HG02642 (cell line): Measurements from ENCODE around the gene SEMA7A.

Source experiments
- ATAC-seq: cut with Tn5 transposase; IDR thresholded peaks from one replicate; pipeline ENCODE4 v1.9.1; 2021; ENCODE audit warnings: mild to moderate bottlenecking; ENCODE audit not compliant: unreplicated experiment, poor library complexity

Gene SEMA7A

DNA sequence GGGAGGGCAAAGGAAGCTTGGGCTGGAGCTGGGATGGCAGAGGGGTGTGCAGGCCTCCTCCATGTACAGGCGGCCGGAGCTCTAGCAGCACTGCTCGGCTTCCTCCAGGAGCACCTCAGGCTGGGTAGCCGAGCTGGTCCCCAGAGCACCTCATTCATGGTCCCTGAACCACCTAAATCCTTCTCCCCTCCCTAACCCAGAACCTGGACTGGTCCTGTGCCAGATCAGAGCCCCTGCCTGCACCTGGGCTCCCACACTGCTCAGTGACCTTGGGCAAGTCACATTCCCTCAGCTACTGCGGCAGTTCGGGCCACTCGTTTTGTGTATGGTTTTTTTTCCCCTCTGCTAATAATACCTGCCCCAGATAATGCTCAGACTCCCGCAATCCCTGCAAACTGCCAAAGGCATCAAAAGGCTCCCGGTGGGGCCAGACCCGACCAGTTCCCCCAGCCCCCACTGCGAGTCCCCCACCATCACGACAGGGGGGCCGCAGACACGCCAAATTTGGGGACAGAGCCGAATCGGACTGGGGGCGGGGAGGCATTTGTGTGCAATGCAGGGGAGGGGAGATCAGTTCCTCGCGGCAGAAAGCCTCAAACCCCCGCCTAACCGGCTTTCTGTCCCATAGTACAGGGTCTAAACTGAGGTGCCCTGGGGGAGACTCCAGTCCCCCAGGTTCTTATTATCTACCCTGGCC, 1.3 kb downstream of the SEMA7A start:
- ATAC-seq: no peak

DNA sequence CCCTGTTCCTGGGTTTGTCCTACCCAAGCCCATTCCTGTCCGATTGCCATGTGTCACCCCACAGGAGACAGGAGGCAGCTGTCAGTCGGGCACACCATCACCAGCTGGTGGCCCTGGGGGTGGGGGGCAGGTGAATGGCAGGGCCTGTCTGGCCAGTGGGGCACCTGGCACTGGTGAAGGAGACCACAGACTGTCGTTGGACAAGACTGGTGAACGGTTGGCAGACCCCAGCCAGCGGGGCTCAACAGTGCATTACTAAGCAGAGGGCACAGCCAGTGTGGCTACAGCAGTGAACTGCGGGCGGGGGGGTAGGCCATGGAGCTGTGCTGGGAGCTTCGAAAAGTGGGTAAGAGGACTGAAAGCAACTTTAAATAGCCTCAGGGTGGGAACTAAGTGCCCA, 2.1 kb downstream of the SEMA7A start:
- ATAC-seq: no peak

DNA sequence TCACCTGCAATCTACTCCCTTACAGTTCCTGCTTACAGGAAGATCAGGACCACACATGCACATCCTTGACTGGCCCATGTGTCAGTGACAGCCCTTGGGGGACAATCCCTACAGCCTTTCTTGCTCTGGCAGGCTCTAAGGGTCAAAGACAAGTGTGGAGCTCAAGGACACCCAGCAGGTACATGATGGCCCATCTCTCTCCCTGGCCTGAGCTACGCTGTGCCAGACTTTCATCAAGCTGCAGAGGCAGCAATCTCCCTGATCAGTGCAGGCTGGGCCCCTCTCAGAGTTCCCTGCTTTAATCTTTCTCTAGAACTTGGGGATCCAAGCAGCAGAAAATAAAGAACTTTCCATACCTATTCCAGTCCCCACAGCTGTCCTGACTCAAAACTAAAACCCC, 2.6 kb downstream of the SEMA7A start:
- ATAC-seq: no peak

DNA sequence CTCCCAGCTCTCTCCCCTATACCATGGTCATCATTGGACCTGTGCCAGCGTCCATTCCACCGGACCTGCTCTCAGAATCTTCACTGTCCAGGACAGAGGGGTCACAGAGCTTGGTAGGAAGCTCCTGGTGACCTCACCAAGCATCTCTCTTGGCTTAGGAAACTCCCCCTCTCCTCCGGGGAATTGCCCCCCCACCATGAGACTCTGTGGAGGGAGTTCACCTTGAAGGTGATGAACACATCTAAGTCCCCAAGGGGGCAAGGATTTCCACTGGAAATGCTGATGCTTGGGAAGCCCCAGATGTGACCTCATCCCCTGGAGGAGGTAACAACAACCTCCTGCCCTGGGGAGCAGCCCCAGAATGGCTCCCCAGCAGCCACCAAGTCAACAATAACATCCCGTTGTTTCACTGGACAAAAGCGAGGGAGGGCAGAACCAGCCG, 3.2 kb downstream of the SEMA7A start:
- no peak for ATAC-seq

DNA sequence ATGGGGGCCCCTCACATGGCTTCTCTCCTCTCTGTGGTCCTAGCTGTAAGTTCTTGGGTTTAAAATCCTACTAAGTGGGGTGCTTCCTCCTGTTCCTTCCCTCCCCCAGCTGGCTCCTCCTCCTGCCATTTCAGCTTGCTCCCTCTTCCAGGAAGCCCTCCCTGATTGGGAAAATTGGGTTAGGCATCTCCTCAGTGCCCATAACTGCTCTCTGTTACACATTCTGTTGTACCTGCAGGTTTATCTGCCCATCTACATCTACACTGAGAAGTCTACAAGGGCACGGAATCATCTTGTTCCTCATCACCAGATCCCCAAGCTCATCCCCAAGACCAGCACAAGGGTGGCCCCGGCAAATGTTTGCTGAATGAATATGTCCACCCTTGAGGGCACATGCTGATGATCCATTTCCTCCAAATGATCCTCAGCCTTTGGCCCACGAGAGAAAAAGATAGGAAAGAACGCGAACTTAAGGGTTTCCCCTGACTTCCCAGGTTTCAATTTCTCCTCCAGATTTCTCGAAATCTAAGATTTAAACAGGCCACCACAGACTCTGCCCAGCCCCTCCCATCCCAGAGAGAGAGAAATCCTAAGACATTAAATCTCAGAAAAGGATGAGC, 3.9 kb downstream of the SEMA7A start:
- no peak for ATAC-seq

DNA sequence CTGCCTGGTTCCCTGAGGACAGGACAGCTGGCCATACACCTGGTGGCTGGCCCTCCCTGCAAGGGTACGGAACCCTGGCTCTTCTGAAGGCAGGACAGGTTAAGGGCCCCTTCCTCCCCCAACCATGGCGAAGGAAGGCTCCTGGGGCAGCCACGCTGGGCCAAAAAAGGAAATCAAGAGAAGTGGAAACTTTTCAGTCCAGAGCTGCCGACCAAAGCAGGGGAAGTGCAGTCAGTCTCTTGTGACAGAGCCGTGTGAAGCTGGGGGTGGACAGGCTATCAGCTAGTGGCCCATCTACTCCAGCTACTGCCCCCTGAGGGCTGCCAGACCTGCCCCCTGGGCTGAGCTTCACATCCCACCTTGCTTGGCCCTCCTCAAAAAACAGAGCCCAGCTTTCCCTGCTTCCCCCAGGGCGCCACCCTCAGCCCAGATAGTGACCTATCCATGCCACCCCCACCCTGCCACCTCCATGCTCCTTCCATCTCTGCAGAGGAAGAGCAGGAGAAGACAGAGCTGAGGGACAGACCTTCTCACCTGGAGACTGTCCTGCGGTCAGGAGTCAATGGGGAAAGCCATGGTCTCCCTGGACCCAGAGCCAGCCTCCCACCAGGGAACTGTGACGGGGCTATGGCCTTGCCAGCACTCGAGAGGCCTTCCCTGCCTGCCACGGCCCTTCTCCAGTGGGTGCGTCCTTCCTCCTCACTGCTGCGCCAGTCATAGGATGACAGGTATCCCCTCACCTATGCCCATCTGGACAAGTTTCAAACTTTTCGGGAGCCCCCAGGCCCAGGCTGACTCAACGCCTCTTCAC, 4.6 kb downstream of the SEMA7A start:
- ATAC-seq: no peak

DNA sequence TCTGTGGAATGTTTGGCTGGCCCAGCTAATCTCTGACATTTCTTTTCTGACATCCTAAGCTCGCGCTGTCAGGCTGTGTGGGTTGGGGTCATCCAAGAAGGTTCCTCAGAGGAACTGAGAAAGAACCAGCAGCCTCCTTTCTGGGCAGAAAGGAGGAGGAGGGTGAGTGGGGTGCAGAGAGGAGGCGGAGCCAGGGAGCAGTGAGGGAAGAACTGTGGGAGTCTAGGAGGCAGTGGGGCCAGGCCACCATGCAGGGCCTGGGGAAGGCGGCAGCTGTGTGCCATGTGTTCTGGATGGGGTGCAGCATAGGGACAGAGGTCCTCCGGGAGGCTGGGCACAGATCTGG, 5.3 kb downstream of the SEMA7A start:
- ATAC-seq: peak; percentile 35

DNA sequence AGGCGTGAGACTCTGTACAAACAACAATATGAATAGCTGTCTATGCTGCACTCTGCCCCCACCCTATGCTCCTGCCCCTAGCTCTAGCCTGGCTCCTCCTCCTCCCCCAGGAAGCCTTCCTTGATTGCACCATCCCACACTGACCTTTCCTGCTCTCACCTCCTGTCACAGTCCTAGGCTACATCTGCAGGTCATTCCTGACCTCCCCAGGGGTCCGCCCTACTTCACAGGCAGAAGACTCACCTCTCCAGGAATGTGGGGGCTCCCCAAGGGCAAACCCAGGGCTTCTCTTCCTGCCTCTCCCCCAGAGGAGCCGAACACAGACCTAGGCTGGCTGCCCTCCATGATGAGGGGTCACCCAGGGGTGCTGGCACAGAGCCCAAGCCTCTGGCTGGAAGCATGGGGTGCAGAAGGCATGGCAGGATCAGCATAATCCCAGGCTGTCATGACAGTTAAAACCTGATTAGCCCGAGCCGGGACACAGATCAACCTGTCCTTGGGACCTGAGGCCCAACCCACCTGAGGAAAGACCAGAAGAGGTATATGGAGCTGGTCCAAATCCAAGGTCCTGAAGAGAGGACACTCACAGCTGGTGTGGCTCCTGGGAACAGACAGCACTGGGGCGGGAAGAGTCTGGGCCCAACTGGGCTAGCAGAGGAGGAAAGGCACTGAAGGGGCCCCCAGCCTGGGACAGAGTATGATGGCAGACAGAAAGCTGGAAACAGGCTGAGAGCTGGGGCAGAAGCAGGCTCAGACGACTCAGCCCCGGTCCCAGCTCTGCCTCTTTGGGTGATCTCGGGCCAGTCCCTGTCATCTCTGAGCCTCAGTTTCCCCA, 5.9 kb downstream of the SEMA7A start:
- no peak for ATAC-seq

DNA sequence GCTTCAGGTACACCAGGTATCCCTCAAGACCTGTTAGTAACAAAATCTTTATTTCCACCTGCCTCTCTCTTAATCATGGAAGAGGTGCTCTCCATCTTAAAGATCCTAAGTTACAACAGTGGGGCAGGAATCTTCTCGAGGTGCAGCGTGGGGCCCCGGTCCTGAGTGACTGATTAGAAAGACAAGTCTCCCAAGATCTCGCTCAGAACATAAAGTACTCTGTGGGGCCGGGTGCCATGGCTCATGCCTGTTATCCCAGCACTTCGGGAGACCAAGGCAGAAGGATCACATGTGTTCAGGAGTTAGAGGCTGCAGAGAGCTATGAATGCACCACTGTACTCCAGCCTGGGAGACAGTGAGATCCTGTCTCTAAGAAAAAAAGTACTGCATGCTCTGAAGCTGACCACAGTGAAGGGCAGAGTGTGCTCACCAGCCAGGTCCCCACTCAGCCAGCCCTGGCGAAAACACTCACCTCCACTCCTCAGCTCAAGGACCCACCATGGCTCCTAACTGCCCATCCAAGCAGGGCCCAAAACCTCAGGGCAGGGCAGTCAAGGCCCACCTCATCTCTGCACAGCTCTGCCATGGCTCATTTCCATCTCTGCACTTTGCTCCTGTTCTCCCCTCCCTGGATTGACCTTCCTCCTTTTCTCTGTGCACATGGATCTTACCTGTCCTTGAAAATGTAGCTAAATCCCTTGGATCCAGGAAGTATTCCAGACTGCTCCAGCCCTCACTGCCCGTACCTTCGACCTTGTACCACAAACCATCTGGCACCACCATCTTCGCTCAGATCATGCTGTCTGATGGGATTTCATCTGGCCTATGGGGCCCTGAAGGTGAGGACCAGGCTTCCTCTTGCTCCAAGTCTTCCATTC, 7.1 kb downstream of the SEMA7A start:
- no peak for ATAC-seq

DNA sequence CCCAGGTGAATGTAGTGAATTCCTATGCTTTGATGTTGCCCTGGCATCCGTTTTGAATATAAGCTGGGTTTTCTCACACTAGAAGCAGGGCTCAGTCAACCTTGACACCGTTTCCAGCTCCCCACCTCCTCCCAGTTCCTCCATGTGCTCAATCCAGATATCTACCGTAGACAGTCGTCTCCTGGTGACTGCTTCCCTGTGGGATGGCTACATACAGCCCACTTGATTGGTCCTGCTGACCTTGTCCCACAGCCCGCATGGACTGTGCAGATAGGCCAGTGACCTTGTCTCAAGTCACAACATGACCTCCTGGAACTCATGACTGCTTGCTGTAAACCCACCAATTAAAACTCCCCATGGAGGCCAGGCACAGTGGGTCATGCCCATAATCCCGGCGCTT, 8.1 kb downstream of the SEMA7A start:
- ATAC-seq: no peak

DNA sequence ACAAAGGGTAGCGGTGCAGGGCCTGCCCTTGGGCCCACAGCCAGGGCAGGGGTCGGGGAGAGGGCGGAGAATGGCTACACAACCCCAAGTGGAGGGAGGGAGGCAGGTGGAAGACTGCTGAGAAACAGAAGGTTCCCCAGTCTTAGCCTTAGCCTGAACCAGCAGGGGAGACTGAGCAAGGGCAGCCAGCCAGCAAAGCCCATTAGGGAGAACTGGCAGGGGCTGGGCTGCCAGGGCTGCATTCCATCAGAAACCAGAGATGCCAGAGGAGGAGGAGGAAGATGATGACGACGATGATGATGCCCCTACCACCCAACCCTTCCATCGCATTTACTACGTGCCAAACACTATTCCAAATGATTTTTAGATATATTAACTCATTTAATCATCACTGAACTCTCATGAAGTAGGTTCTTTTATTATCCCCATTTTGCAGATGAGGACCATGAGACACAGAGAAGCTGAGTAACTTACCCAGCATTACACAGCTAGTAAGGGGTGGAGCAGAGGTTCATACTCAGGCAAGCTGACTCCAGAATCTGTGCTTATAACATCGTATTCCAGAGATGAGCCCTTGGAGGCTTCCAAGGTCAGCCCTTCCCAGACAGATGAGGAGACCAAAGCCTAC, 8.7 kb downstream of the SEMA7A start:
- no peak for ATAC-seq

DNA sequence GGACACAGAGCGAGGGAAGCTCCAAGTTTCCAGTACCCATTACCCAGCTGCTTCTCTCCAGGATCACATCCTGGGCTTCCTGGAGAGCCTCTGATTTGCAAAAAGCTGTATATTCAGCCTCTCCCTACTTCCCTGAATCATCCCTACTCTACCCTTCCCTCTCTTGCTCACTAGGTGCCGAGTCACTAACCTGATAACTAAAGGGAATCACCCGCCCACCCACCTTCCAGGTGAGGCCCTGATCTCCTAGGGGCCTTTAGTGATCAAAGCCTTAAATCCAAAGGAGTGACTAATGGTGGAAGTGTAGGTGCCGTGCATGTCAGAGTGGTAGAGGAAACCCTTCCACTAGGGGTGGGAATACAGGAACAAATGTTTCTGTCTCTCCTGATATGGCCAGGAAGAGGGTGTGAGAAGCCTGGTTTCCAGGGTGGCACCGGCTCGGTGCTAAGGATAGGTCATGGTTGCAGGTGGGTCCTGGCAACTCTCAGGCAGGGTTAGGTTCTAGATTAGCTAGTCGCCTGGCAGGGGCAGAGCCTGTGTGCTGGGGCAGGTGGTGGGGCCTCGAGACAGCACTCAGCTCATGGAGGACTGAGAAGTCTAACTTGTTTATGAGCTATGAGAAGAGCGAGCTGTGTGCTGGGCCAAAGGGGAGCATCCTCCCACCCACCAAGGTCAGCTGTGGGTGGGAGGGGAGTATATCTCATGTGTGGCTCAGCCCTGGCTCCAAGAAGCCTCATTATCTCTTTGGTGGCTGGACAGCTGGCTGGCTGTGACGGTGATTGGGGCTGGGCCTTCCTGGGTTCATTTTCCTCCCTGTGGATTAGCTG, 10.1 kb downstream of the SEMA7A start:
- ATAC-seq: no peak

DNA sequence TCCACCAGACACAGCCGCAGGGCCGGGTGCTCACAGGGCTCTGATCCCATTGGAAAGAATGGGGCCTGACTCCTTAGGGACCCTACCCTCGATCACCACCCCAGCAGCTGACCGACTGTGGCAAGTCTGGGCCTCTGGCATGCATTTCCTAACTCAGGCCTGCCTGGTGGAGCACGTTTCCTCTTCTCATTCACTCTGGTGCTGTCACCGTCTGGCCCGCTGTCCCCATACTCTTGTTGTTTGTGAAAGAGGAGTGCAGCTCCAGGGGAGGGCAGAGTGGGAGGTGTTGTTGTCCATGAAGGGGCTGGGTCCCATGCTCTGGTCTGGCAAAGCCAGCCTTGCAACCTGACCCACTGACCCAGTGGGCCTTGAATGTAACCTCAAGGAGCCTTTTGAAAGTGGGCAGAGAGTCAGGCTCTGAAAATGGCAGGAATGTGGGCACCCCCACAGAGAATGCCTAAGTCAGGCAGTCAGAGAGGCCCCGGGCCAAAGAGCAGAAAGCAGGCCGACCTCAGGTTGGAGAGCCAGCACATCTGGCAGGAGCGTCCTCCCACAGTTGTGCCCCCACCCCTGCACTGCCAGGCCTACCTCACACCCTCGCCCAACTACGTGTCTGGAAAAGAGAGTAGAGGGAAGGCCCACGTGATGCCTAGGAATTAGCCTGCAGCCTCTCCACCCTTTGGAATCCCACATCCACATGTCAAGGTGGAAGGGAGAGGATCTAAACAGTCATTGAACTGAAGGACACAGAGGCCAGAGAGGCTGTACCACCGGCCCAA, 10.9 kb downstream of the SEMA7A start:
- no peak for ATAC-seq

DNA sequence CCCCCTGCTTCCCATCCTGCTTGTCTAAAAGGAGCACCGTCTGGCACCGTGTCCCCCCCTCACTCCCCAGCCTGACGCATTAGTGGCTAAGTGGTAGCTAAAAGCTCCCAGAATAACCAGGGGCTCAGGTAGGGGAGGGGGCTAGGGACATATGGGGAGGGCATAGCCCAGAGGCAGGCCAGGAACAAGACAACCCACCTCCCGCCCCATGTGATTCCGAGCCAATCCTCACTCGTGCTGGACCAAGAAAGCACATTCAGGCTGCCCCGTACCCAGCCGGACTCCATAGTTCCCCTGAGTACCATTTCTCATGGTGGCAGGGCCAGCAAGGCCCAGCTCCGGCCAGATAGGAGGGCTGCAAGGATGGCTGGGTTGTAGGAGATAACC, 11.5 kb downstream of the SEMA7A start:
- ATAC-seq: no peak

DNA sequence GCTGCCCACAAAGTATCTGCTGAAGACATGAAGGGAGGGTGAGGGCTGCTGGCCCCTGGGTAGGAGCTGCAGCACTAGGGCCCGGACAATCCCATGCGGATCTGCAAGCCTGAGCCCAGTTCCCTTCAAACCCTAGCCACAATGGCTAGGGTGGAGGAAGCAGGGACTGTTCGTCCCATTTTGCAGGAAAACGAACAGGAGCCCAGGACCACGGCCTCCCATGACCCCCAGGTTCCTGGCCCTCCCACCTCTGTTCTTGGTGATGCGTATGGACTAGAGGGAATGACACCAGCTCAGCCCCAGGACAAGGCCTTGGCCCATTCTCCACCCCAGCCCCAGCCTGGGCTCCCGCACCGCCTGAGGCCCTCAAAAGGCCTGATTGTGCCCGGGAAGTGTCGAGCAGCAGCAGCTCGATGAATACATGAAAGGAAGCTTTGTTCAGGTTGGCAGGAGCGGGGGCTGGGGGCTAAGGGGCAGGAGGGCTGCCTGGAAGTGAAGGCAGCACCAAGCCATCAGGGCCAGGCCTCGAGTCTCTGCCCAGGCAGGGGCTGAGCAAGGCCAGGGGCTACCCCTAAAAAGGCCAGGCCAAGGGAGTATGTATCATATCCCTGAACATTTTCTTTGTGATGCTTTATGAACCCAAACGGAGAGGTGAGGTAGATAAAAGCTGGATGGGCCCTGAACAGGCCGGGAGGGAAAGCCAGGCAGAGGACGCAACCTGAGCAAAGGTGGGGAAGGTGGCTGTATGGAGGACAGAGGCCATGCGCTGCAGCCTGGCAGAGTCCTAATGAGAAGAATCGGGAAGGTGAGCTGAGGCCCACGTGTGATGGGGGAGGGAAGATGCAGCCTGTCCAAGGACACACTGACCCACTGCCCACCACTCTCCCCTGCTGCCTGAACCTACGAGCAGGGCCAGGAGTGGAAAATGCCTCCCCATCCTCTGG, 12.2 kb downstream of the SEMA7A start:
- ATAC-seq: no peak

DNA sequence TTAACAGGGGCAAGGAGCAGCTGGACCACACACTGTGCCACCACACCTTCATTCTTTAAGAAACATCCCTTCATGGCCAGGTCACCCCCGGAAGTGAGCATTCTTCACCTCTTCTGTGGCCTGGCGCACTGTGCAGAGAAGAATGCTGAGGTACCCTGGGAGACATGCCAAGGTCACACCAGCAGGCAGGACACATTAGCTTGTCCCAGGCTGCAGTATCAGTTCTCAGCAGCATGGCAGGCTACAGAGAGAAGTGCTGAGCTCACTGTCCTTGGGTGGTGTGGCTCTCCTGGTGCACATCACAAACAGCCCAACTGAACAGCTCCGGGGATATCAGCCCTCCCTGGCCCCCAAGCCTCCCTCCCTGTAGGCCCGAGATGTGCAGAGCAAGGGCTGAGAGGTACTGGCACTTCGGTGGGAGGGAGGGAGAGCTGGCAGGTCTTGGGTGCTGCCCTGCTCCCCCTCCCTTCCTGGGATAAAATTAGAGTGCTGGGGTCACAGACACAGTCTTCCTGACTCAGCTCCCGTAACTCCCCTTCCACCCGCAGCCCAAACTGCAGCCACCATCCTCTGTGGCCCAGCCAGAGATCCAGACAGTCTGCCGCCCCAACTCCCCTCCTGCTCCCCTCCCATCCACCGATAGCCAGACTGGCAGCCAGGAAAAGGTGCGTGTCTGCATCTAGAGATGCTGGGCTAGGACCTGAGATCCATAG, 13.4 kb downstream of the SEMA7A start:
- no peak for ATAC-seq
